WTC11 (cell line): ENCODE data around the gene CROCC2.

ENCODE experiments used
- ATF2 ChIP-seq: sonication (generic); formaldehyde crosslinking; IDR thresholded peaks from 2 replicates; pipeline ENCODE4 v1.8.1; 2022; ENCODE audit warnings: low read depth, missing genetic modification reagents, borderline replicate concordance
- CTCF ChIP-seq: fragments of 200-600 bp; IDR thresholded peaks from 2 replicates; pipeline ENCODE4 v1.8.0; 2022; ENCODE audit warnings: antibody characterized with exemption
- JUN ChIP-seq: sonication (generic); formaldehyde crosslinking; IDR thresholded peaks from 2 replicates; pipeline ENCODE4 v1.8.0; 2023; ENCODE audit warnings: mild to moderate bottlenecking, missing genetic modification reagents
- MAX ChIP-seq: sonication (generic); formaldehyde crosslinking; IDR thresholded peaks from 2 replicates; pipeline ENCODE4 v1.8.0; 2022; ENCODE audit warnings: mild to moderate bottlenecking, missing genetic modification reagents
- MLX ChIP-seq: sonication (generic); formaldehyde crosslinking; IDR thresholded peaks from 2 replicates; pipeline ENCODE4 v1.8.1; 2023; ENCODE audit warnings: mild to moderate bottlenecking, missing genetic modification reagents, moderate library complexity
- NR1H2 ChIP-seq: sonication (generic); formaldehyde crosslinking; IDR thresholded peaks from 2 replicates; pipeline ENCODE4 v1.9.0; 2021; ENCODE audit warnings: mild to moderate bottlenecking, moderate library complexity, missing genetic modification reagents
- STAT6 ChIP-seq: sonication (generic); formaldehyde crosslinking; conservative IDR thresholded peaks from 2 replicates; pipeline ENCODE4 v1.8.1; 2023; ENCODE audit warnings: mild to moderate bottlenecking, low read depth, missing genetic modification reagents, moderate library complexity
- USF2 ChIP-seq: sonication (generic); formaldehyde crosslinking; IDR thresholded peaks from 2 replicates; pipeline ENCODE4 v1.8.1; 2023; ENCODE audit warnings: mild to moderate bottlenecking, missing genetic modification reagents, moderate library complexity
- ZNF138 ChIP-seq: sonication (generic); formaldehyde crosslinking; conservative IDR thresholded peaks from 2 replicates; pipeline ENCODE4 v1.8.1; 2022; ENCODE audit warnings: mild to moderate bottlenecking, moderate library complexity, missing genetic modification reagents

- no peak for TF ChIP-seq JUN (CRISPR knock-in tag)
- TF ChIP-seq MAX (CRISPR knock-in tag), result no peak
- TF ChIP-seq CTCF, result no peak
- no peak for TF ChIP-seq ZNF138 (CRISPR knock-in tag)
- no peak for TF ChIP-seq STAT6
- no peak for TF ChIP-seq USF2
- no peak for TF ChIP-seq MLX (CRISPR knock-in tag)
- TF ChIP-seq ATF2, result no peak
- TF ChIP-seq NR1H2 (CRISPR knock-in tag), result no peak
These were observed 20.0 kb upstream of the CROCC2 start for GRCh38 chr2:240886023-240886565.
